Measurements from ENCODE around the gene SLAMF1. TPM values are rescaled to one million over a fixed set of nuclear protein-coding genes. Genes with fewer than 3 reads are reported as not detected.
"Not testable (repeated sequence)": the region's sequence is repeated elsewhere in the genome, so short reads cannot be mapped to it uniquely, and the experiment has no call there.

The SLAMF1 gene
- total RNA-seq, 4 donors from 2014 or later = 0.09 to 0.26 TPM; not detected in 2

DNA sequence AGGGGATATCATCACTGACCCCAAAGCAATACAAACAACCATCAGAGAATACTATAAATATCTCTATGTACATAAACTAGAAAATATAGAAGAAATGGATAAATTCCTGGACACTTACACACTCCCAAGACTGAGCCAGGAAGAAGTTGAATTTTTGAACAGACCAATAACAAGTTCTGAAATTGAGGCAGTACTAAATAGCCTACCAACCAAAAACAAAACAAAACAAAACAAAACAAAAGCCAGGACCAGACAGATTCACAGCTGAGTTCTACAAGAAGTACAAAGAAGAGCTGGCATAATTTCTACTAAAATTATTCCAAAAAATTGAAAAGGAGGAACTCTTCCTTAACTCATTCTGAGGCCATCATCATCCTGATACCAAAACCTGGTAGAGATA, 86.0 kb downstream of the SLAMF1 start:
- Histone ChIP-seq H3K4me1 (no peaks in the 10 kb centered on the region), H3K27ac (no peak overlapping the region), H3K9me3 (no peaks in the 10 kb centered on the region), H3K4me3 (no peak overlapping the region), H3K27me3 (no peaks in the 10 kb centered on the region), H3K36me3 (no peaks in the 10 kb centered on the region)
- TF ChIP-seq, protein P1, sequence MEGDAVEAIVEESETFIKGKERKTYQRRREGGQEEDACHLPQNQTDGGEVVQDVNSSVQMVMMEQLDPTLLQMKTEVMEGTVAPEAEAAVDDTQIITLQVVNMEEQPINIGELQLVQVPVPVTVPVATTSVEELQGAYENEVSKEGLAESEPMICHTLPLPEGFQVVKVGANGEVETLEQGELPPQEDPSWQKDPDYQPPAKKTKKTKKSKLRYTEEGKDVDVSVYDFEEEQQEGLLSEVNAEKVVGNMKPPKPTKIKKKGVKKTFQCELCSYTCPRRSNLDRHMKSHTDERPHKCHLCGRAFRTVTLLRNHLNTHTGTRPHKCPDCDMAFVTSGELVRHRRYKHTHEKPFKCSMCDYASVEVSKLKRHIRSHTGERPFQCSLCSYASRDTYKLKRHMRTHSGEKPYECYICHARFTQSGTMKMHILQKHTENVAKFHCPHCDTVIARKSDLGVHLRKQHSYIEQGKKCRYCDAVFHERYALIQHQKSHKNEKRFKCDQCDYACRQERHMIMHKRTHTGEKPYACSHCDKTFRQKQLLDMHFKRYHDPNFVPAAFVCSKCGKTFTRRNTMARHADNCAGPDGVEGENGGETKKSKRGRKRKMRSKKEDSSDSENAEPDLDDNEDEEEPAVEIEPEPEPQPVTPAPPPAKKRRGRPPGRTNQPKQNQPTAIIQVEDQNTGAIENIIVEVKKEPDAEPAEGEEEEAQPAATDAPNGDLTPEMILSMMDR (IDR thresholded peaks at IDR 0.05) = no peak
- TF ChIP-seq POLR2A (IDR thresholded peaks at IDR 0.05) = no peak
- intact Hi-C loops (cut with DNase I; ENCODE audit: low total_unique reads) = no loop called here
- no peak for DNase-seq

DNA sequence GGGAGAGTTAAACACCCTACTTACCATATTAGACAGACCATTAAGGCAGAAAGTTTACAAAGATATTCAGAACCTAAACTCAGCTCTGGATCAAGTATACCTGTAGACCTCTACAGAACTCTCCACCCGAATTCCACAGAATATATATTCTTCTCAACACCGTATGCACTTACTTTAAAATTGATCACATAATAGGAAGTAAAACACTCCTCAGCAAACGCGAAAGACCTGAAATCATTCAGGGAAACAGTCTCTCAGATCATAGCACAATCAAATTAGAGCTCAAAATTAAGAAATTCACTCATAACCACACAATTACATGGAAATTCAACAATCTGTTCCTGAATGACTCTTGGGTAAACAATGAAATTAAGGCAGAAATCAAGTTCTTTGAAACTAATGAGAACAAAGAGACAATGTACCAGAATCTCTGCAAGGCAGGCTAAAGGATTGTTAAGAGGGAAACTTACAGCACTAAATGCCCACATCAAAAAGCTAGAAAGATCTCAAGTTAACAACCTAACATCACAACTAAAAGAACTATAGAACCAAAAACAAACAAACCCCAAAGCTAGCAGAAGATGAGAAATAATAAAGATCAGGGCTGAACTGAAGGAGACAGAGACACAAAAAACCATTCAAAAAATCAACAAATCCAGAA, 86.7 kb downstream of the SLAMF1 start:
- intact Hi-C loops (cut with DNase I; ENCODE audit: low total_unique reads) = no loop called here
- Histone ChIP-seq H3K4me3 (no peak overlapping the region), H3K27me3 (no peaks in the 10 kb centered on the region), H3K4me1 (no peaks in the 10 kb centered on the region), H3K9me3 (no peaks in the 10 kb centered on the region), H3K27ac (no peak overlapping the region), H3K36me3 (no peaks in the 10 kb centered on the region)
- DNase-seq = no peak
- TF ChIP-seq POLR2A (IDR thresholded peaks at IDR 0.05) = no peak
- TF ChIP-seq, protein P1 (IDR thresholded peaks at IDR 0.05) = no peak

DNA sequence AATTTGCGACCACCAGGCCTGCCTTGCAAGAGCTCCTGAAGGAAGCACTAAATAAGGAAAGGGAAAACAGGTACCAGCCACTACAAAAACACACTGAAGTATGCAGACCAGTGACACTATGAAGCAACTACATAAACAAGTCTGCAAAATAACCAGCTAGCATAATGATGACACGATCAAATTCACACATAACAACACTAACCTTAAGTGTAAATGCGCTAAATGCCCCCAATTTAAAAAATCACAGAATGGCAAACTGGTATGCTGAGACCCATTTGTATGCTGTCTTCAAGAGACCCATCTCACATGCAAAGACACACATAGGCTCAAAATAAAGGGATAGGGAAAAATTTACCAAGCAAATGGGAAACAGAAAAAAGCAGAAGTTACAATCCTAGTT, 87.4 kb downstream of the SLAMF1 start:
- H3K27ac ChIP-seq; H3K4me3 ChIP-seq; intact Hi-C loops (cut with DNase I; ENCODE audit: low total_unique reads); DNase-seq; H3K9me3 ChIP-seq; H3K27me3 ChIP-seq; H3K36me3 ChIP-seq; H3K4me1 ChIP-seq: not testable (repeated sequence)

DNA sequence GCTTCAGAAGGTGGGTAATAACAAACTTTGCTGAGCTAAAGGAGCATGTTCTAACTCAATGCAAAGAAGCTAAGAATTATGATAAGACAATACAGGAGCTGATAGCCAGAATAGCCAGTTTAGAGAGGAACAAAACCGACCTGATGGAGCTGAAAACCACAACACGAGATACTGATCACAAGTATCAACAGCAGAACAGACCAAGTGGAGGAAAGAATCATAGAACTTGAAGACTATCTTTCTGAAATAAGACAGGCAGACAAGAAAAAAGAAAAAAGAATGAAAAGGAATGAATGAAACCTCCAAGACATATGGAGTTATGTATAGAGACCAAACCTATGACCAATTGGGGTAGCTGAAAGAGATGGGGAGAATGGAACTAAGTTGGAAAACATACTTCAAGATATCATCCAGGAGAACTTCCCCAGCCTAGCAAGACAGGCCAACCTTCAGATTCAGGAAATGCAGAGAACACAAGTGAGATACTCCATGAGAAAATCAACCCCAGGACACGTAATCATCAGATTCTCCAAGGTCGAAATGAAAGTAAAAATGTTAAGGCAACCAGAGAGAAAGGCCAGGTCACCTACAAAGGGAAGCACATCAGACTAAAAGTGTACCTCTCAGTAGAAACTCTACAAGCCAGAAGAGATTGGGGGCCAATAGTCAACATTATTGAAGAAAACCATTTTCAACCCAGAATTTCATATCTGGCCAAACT, 88.0 kb downstream of the SLAMF1 start:
- H3K36me3 ChIP-seq = no peaks in the 10 kb centered on the region
- no peak overlapping the region for H3K27ac ChIP-seq
- intact Hi-C loops (cut with DNase I; ENCODE audit: low total_unique reads) = no loop called here
- TF ChIP-seq POLR2A (IDR thresholded peaks at IDR 0.05) = no peak
- TF ChIP-seq, protein P1 (IDR thresholded peaks at IDR 0.05) = no peak
- no peak overlapping the region for H3K4me3 ChIP-seq
- no peaks in the 10 kb centered on the region for H3K27me3 ChIP-seq
- no peaks in the 10 kb centered on the region for H3K9me3 ChIP-seq
- no peak for DNase-seq
- no peaks in the 10 kb centered on the region for H3K4me1 ChIP-seq

Other genes starting within 250 kb of the SLAMF1 start
- gene VANGL2, start 246.5 kb downstream of the SLAMF1 start, total RNA-seq = 10 to 100 TPM in 1 of 4 donors, 1 to 10 TPM in 2, under 1 TPM in 1; 0.26 to 14.1 (median 4.7) TPM
- gene SLAMF6, start 123.8 kb downstream of the SLAMF1 start, total RNA-seq = 1 to 10 TPM in 1 of 4 donors, under 1 TPM in 3; under 0.01 to 3.8 (median 0.65) TPM
- 1 to 10 TPM; 1.8 to 4.1 (median 3.1) TPM for gene CD84, start 67.5 kb downstream of the SLAMF1 start, total RNA-seq
- 1 to 10 TPM in 3 of 4 donors, under 1 TPM in 1; 0.51 to 10.0 (median 2.6) TPM for gene CD48, start 64.8 kb upstream of the SLAMF1 start, total RNA-seq
- 1 to 10 TPM in 1 of 4 donors, under 1 TPM in 1, not detected in 2; 0.76 to 1.6 TPM for gene SLAMF7, start 92.2 kb upstream of the SLAMF1 start, total RNA-seq
- under 1 TPM in 2 of 4 donors, not detected in 2; 0.35 to 0.70 TPM for gene LY9, start 149.1 kb upstream of the SLAMF1 start, total RNA-seq
- 1 to 10 TPM in 1 of 4 donors, under 1 TPM in 1, not detected in 2; 0.52 to 1.2 TPM for gene CD244, start 215.8 kb upstream of the SLAMF1 start, total RNA-seq
- gene ITLN1, start 238.1 kb upstream of the SLAMF1 start, total RNA-seq = 1 to 10 TPM in 1 of 4 donors, under 1 TPM in 1, not detected in 2; 0.90 to 1.2 TPM

Data from uterus (tissue), 4 donors.